ENCODE data around the gene NR1I2. TPM values are rescaled to one million over a fixed set of nuclear protein-coding genes. Genes with fewer than 3 reads are reported as not detected.
A peak's percentile ranks its signal among the peaks of the same experiment; 100 is the strongest.

The NR1I2 gene
- total and polyA plus RNA-seq, 5 donors: 0.07 to 0.18 TPM; not detected in 3

GRCh38 chr3:119826711-119827608 is 45.1 kb downstream of the NR1I2 start:
- DNase-seq: no peak
- peaks cover 3% of the 10 kb centered on the region for H3K4me1 ChIP-seq (ENCODE audit: control insufficient read depth, insufficient read depth, low read length)
- intact Hi-C loops (cut with DNase I): no loop called here
- ATAC-seq: no peak
- H3K4me3 ChIP-seq (ENCODE audit: low read length): no peak overlapping the region
- WGBS: 73% methylated on average over 7 of the region's 7 CpGs
- no peak overlapping the region for H3K27ac ChIP-seq (ENCODE audit: low read length)
- no peaks in the 10 kb centered on the region for H3K27me3 ChIP-seq (ENCODE audit: control insufficient read depth, insufficient read depth)
- H3K9me3 ChIP-seq (ENCODE audit: control insufficient read depth, low read length): no peaks in the 10 kb centered on the region

- intact Hi-C loops (cut with DNase I): no loop called here
- H3K27me3 ChIP-seq (ENCODE audit: control insufficient read depth, insufficient read depth): no peaks in the 10 kb centered on the region
- H3K9me3 ChIP-seq (ENCODE audit: control insufficient read depth, low read length): no peaks in the 10 kb centered on the region
- peaks cover 3% of the 10 kb centered on the region for H3K4me1 ChIP-seq (ENCODE audit: control insufficient read depth, insufficient read depth, low read length)
- DNase-seq: no peak
- H3K27ac ChIP-seq (ENCODE audit: low read length): no peak overlapping the region
- no peak overlapping the region for H3K4me3 ChIP-seq (ENCODE audit: low read length)
- 62% methylated on average over 2 of the region's 2 CpGs for WGBS
- no peak for ATAC-seq
Observed at GRCh38 chr3:119829420-119829819, 47.5 kb downstream of the NR1I2 start.

- intact Hi-C loops (cut with DNase I): no loop called here
Observed at GRCh38 chr3:119831022-119831421, 49.1 kb downstream of the NR1I2 start.

GRCh38 chr3:119831941-119832371 is 50.1 kb downstream of the NR1I2 start:
- ATAC-seq: no peak
- 63% methylated on average over 1 of the region's 1 CpG for WGBS

More at GRCh38 chr3:119831022-119831421, 49.1 kb downstream of the NR1I2 start:
- WGBS: 94% methylated on average over 3 of the region's 3 CpGs
- no peak for DNase-seq
- no peak overlapping the region for H3K4me3 ChIP-seq (ENCODE audit: low read length)
- no peaks in the 10 kb centered on the region for H3K9me3 ChIP-seq (ENCODE audit: control insufficient read depth, low read length)
- H3K4me1 ChIP-seq (ENCODE audit: control insufficient read depth, insufficient read depth, low read length): peaks cover 3% of the 10 kb centered on the region
- H3K27me3 ChIP-seq (ENCODE audit: control insufficient read depth, insufficient read depth): no peaks in the 10 kb centered on the region
- H3K27ac ChIP-seq (ENCODE audit: low read length): no peak overlapping the region
- no peak for ATAC-seq

GRCh38 chr3:119834754-119835370 is 53.0 kb downstream of the NR1I2 start:
- no peak for ATAC-seq
- intact Hi-C loops (cut with DNase I): no loop called here

More at GRCh38 chr3:119831941-119832371, 50.1 kb downstream of the NR1I2 start:
- H3K9me3 ChIP-seq (ENCODE audit: control insufficient read depth, low read length): no peaks in the 10 kb centered on the region
- no peak overlapping the region for H3K4me3 ChIP-seq (ENCODE audit: low read length)
- H3K27ac ChIP-seq (ENCODE audit: low read length): no peak overlapping the region
- no peak for DNase-seq
- H3K27me3 ChIP-seq (ENCODE audit: control insufficient read depth, insufficient read depth): no peaks in the 10 kb centered on the region
- H3K4me1 ChIP-seq (ENCODE audit: control insufficient read depth, insufficient read depth, low read length): peaks cover 3% of the 10 kb centered on the region
- intact Hi-C loops (cut with DNase I): no loop called here

GRCh38 chr3:119835556-119835955 is 53.7 kb downstream of the NR1I2 start:
- H3K4me3 ChIP-seq (ENCODE audit: low read length): no peak overlapping the region
- no peaks in the 10 kb centered on the region for H3K4me1 ChIP-seq (ENCODE audit: control insufficient read depth, insufficient read depth, low read length)
- intact Hi-C loops (cut with DNase I): no loop called here
- H3K27me3 ChIP-seq (ENCODE audit: control insufficient read depth, insufficient read depth): no peaks in the 10 kb centered on the region
- H3K9me3 ChIP-seq (ENCODE audit: control insufficient read depth, low read length): no peaks in the 10 kb centered on the region
- no peak overlapping the region for H3K27ac ChIP-seq (ENCODE audit: low read length)
- DNase-seq: no peak
- ATAC-seq: no peak

More at GRCh38 chr3:119834754-119835370, 53.0 kb downstream of the NR1I2 start:
- no peak overlapping the region for H3K27ac ChIP-seq (ENCODE audit: low read length)
- DNase-seq: no peak
- H3K4me1 ChIP-seq (ENCODE audit: control insufficient read depth, insufficient read depth, low read length): no peaks in the 10 kb centered on the region
- 92% methylated on average over 2 of the region's 2 CpGs for WGBS
- no peaks in the 10 kb centered on the region for H3K9me3 ChIP-seq (ENCODE audit: control insufficient read depth, low read length)
- H3K27me3 ChIP-seq (ENCODE audit: control insufficient read depth, insufficient read depth): no peaks in the 10 kb centered on the region
- no peak overlapping the region for H3K4me3 ChIP-seq (ENCODE audit: low read length)

GRCh38 chr3:119841808-119842471 is 60.0 kb downstream of the NR1I2 start:
- H3K4me1 ChIP-seq (ENCODE audit: control insufficient read depth, insufficient read depth, low read length): peaks cover 1% of the 10 kb centered on the region
- no peak overlapping the region for H3K4me3 ChIP-seq (ENCODE audit: low read length)
- peak overlapping the region; percentile 45 for H3K27ac ChIP-seq (ENCODE audit: low read length)
- intact Hi-C loops (cut with DNase I): no loop called here
- 29% methylated on average over 2 of the region's 2 CpGs for WGBS
- DNase-seq (no peak), ATAC-seq (no peak)
- H3K9me3 ChIP-seq (ENCODE audit: control insufficient read depth, low read length): no peaks in the 10 kb centered on the region
- H3K27me3 ChIP-seq (ENCODE audit: control insufficient read depth, insufficient read depth): no peaks in the 10 kb centered on the region

- intact Hi-C loops (cut with DNase I): no loop called here
- ATAC-seq: no peak
- H3K27ac ChIP-seq (ENCODE audit: low read length): no peak overlapping the region
- 90% methylated on average over 2 of the region's 2 CpGs for WGBS
- no peak overlapping the region for H3K4me3 ChIP-seq (ENCODE audit: low read length)
- DNase-seq: no peak
- H3K27me3 ChIP-seq (ENCODE audit: control insufficient read depth, insufficient read depth): no peaks in the 10 kb centered on the region
- no peaks in the 10 kb centered on the region for H3K9me3 ChIP-seq (ENCODE audit: control insufficient read depth, low read length)
- H3K4me1 ChIP-seq (ENCODE audit: control insufficient read depth, insufficient read depth, low read length): no peaks in the 10 kb centered on the region
Observed at GRCh38 chr3:119849126-119849525, 67.2 kb downstream of the NR1I2 start.

GRCh38 chr3:119856695-119857094 is 74.8 kb downstream of the NR1I2 start:
- no peak overlapping the region for H3K4me3 ChIP-seq (ENCODE audit: low read length)
- no peaks in the 10 kb centered on the region for H3K27me3 ChIP-seq (ENCODE audit: control insufficient read depth, insufficient read depth)
- WGBS: over 99% methylated on average over 3 of the region's 3 CpGs
- no peaks in the 10 kb centered on the region for H3K4me1 ChIP-seq (ENCODE audit: control insufficient read depth, insufficient read depth, low read length)
- H3K9me3 ChIP-seq (ENCODE audit: control insufficient read depth, low read length): no peaks in the 10 kb centered on the region
- intact Hi-C loops (cut with DNase I): no loop called here
- DNase-seq (no peak), ATAC-seq (no peak)
- H3K27ac ChIP-seq (ENCODE audit: low read length): no peak overlapping the region

- Histone ChIP-seq H3K4me3 (ENCODE audit: low read length) (no peak overlapping the region), H3K9me3 (ENCODE audit: control insufficient read depth, low read length) (no peaks in the 10 kb centered on the region), H3K27ac (ENCODE audit: low read length) (no peak overlapping the region), H3K4me1 (ENCODE audit: control insufficient read depth, insufficient read depth, low read length) (no peaks in the 10 kb centered on the region), H3K27me3 (ENCODE audit: control insufficient read depth, insufficient read depth) (no peaks in the 10 kb centered on the region)
- DNase-seq: no peak
- ATAC-seq: no peak
- 96% methylated on average over 2 of the region's 2 CpGs for WGBS
- intact Hi-C loops (cut with DNase I): no loop called here
Observed at GRCh38 chr3:119858957-119859356, 77.1 kb downstream of the NR1I2 start.

GRCh38 chr3:119859728-119860127 is 77.8 kb downstream of the NR1I2 start:
- DNase-seq: no peak
- intact Hi-C loops (cut with DNase I): no loop called here
- no peak for ATAC-seq
- no peaks in the 10 kb centered on the region for H3K9me3 ChIP-seq (ENCODE audit: control insufficient read depth, low read length)
- WGBS: over 99% methylated on average over 2 of the region's 2 CpGs
- H3K4me1 ChIP-seq (ENCODE audit: control insufficient read depth, insufficient read depth, low read length): no peaks in the 10 kb centered on the region
- H3K27me3 ChIP-seq (ENCODE audit: control insufficient read depth, insufficient read depth): no peaks in the 10 kb centered on the region
- no peak overlapping the region for H3K27ac ChIP-seq (ENCODE audit: low read length)
- H3K4me3 ChIP-seq (ENCODE audit: low read length): no peak overlapping the region

Measured in right cardiac atrium (tissue), 5 donors.